ENCODE measurements around the gene LHPP.

DNA sequence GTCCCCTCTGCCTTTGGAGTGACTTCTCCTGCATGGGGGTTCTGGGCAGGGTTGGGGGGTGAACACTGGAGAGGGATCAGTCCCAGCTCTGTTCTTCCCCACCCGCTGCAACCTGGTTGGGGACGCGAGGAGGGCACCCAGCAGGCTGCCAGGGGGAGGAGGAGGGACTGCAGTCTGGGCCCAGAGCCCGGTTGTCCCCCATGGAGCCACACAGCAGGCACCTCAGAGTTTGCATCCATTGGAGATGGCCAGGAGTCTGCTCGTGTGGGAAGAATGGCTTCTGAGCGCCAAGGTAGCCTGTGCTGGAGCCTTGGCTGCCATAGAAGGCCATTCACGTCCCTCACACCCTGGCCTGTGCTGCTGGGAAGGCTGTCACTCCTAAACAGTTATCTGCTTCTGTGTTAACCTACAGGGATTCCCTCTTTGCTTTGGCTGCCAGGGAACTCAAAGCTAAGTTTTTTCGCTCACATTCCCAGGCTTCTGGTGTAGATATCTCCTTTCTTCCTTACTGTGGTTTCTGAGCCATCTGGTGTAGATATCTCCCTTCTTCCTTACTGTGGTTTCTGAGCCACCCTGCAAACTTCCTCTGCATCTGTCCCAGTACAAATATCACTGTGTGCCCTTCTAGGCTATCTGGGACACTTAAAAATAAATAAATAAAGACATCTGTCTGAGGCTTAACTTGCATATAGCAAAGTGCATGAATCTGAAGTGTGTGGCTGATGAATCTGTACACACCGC lies 133.7 kb downstream of the LHPP start:
- TF ChIP-seq, protein P1, sequence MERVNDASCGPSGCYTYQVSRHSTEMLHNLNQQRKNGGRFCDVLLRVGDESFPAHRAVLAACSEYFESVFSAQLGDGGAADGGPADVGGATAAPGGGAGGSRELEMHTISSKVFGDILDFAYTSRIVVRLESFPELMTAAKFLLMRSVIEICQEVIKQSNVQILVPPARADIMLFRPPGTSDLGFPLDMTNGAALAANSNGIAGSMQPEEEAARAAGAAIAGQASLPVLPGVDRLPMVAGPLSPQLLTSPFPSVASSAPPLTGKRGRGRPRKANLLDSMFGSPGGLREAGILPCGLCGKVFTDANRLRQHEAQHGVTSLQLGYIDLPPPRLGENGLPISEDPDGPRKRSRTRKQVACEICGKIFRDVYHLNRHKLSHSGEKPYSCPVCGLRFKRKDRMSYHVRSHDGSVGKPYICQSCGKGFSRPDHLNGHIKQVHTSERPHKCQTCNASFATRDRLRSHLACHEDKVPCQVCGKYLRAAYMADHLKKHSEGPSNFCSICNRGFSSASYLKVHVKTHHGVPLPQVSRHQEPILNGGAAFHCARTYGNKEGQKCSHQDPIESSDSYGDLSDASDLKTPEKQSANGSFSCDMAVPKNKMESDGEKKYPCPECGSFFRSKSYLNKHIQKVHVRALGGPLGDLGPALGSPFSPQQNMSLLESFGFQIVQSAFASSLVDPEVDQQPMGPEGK (CRISPR knock-in tag; IDR thresholded peaks at IDR 0.05; ENCODE audit: borderline replicate concordance): no peak
- no peak for TF ChIP-seq BACH2 (CRISPR knock-in tag; IDR thresholded peaks at IDR 0.05; ENCODE audit: borderline replicate concordance)
- no peak for TF ChIP-seq RARB (CRISPR knock-in tag; IDR thresholded peaks at IDR 0.05)
- no peak for TF ChIP-seq SNAI2 (CRISPR knock-in tag; IDR thresholded peaks at IDR 0.05)

Data from SK-N-SH treated with all-trans-retinoic acid at 6 μM for 48 hours (cell line).